HEK293T (cell line): ENCODE results near the gene AGAP1.

Experiments
- CTCF ChIA-PET: fragments of 350-600 bp; formaldehyde crosslinking; extraction: SDS; loops from one replicate; lab custom pipeline; 2021; ENCODE audit warnings: antibody characterized with exemption, inconsistent platforms; lab: Yijun Ruan, JAX
- POLR2A ChIA-PET: fragments of 350-600 bp; formaldehyde crosslinking; extraction: SDS; loops from one replicate; lab custom pipeline; 2020; ENCODE audit warnings: antibody characterized with exemption, inconsistent platforms; lab: Yijun Ruan, JAX
- DNase-seq: peaks from one replicate; pipeline ENCODE4 v3.0.0; 2012; ENCODE audit warnings: mixed read lengths; ENCODE audit errors: extremely low spot score
- ARNT ChIP-seq: fragments of 450-650 bp; IDR thresholded peaks from 2 replicates; pipeline ENCODE4 v1.6.1; 2017; ENCODE audit warnings: mild to moderate bottlenecking
- BHLHE40 ChIP-seq: fragments of 450-650 bp; IDR thresholded peaks from 2 replicates; pipeline ENCODE4 v1.6.1; 2016; ENCODE audit warnings: mild to moderate bottlenecking, moderate library complexity, borderline replicate concordance
- CTBP1 ChIP-seq: fragments of 450-650 bp; IDR thresholded peaks from 2 replicates; pipeline ENCODE4 v1.6.1; 2016; ENCODE audit warnings: borderline replicate concordance
- ELF4 ChIP-seq: fragments of 450-650 bp; IDR thresholded peaks from 2 replicates; pipeline ENCODE4 v1.6.1; 2017; ENCODE audit warnings: antibody characterized with exemption
- FOXA1 ChIP-seq: fragments of 450-650 bp; IDR thresholded peaks from 2 replicates; pipeline ENCODE4 v1.6.1; 2016; ENCODE audit warnings: mild to moderate bottlenecking
- FOXK2 ChIP-seq: fragments of 450-650 bp; IDR thresholded peaks from 2 replicates; pipeline ENCODE4 v1.6.1; 2016; ENCODE audit warnings: mild to moderate bottlenecking
- FOXM1 ChIP-seq: fragments of 450-650 bp; IDR thresholded peaks from 2 replicates; pipeline ENCODE4 v1.6.1; 2017; ENCODE audit warnings: mild to moderate bottlenecking, borderline replicate concordance
- HDGF ChIP-seq: fragments of 450-650 bp; IDR thresholded peaks from 2 replicates; pipeline ENCODE4 v1.6.1; 2017; ENCODE audit warnings: antibody characterized with exemption, borderline replicate concordance
- L3MBTL2 ChIP-seq: fragments of 450-650 bp; conservative IDR thresholded peaks from 2 replicates; pipeline ENCODE4 v1.6.1; 2016; ENCODE audit warnings: mild to moderate bottlenecking
- LEF1 ChIP-seq: fragments of 450-650 bp; IDR thresholded peaks from 2 replicates; pipeline ENCODE4 v1.6.1; 2017; ENCODE audit warnings: mild to moderate bottlenecking, borderline replicate concordance
- NFRKB ChIP-seq: fragments of 450-650 bp; IDR thresholded peaks from 2 replicates; pipeline ENCODE4 v1.6.1; 2016; ENCODE audit warnings: mild to moderate bottlenecking, moderate library complexity
- PKNOX1 ChIP-seq: fragments of 450-650 bp; IDR thresholded peaks from 2 replicates; pipeline ENCODE4 v1.6.1; 2016
- SP1 ChIP-seq: fragments of 450-650 bp; IDR thresholded peaks from 2 replicates; pipeline ENCODE4 v1.6.1; 2017
- SUZ12 ChIP-seq: fragments of 450-650 bp; IDR thresholded peaks from 2 replicates; pipeline ENCODE4 v1.6.1; 2016; ENCODE audit warnings: mild to moderate bottlenecking
- TARDBP ChIP-seq: fragments of 450-650 bp; IDR thresholded peaks from 2 replicates; pipeline ENCODE4 v1.6.1; 2016
- ZNF384 ChIP-seq: fragments of 450-650 bp; IDR thresholded peaks from 2 replicates; pipeline ENCODE4 v1.6.1; 2016

The AGAP1 gene

DNA sequence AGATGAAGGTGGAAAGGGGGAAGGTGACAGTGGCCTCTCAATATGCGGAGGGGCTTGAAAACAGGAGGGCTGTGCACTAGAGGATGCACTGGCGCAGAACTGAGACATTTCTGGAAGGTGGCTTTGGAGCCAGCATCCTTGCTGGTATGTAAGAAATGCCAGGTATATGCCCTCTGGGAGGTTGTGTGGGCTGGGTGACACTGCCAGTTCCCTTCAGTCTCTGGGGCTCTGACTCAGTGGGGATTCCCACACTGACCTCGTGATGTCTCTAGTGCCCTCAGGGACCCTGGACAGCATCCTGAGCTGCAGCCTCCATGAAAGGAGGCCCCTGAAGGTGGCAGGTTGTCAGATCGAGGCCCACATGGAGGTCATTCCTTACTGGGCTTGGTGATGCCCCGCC, 74.0 kb downstream of the AGAP1 start:
- DNase-seq, result no peak
- ChIA-PET CTCF (no interaction called here), POLR2A (no interaction called here)
- TF ChIP-seq SUZ12, result no peak
- no peak for TF ChIP-seq FOXM1
- no peak for TF ChIP-seq LEF1
- no peak for TF ChIP-seq BHLHE40
- TF ChIP-seq FOXA1, result no peak
- TF ChIP-seq PKNOX1, result no peak
- TF ChIP-seq NFRKB, result no peak
- TF ChIP-seq L3MBTL2, result no peak
- no peak for TF ChIP-seq ARNT
- no peak for TF ChIP-seq ZNF384
- TF ChIP-seq CTBP1, result no peak
- TF ChIP-seq FOXK2, result no peak
- no peak for TF ChIP-seq TARDBP
- TF ChIP-seq ELF4, result no peak
- TF ChIP-seq SP1, result no peak

- no peak for TF ChIP-seq HDGF
- TF ChIP-seq TARDBP, result no peak
- no peak for TF ChIP-seq ELF4
- no peak for TF ChIP-seq SUZ12
- TF ChIP-seq FOXM1, result no peak
- DNase-seq, result no peak
- ChIA-PET POLR2A (no interaction called here), CTCF (no interaction called here)
Measured at GRCh38 chr2:235568431-235568830, 74.6 kb downstream of the AGAP1 start.

GRCh38 chr2:235569837-235570236, 76.0 kb downstream of the AGAP1 start:
- ChIA-PET CTCF (no interaction called here), POLR2A (no interaction called here)
- no peak for DNase-seq
- TF ChIP-seq TARDBP, result no peak
- no peak for TF ChIP-seq FOXA1
- no peak for TF ChIP-seq PKNOX1
- TF ChIP-seq FOXM1, result no peak
- TF ChIP-seq HDGF, result no peak
- TF ChIP-seq ELF4, result no peak
- TF ChIP-seq BHLHE40, result no peak
- no peak for TF ChIP-seq NFRKB
- no peak for TF ChIP-seq LEF1
- TF ChIP-seq FOXK2, result no peak
- no peak for TF ChIP-seq ARNT
- TF ChIP-seq CTBP1, result no peak
- no peak for TF ChIP-seq SUZ12
- no peak for TF ChIP-seq SP1
- no peak for TF ChIP-seq ZNF384
- no peak for TF ChIP-seq L3MBTL2

DNA sequence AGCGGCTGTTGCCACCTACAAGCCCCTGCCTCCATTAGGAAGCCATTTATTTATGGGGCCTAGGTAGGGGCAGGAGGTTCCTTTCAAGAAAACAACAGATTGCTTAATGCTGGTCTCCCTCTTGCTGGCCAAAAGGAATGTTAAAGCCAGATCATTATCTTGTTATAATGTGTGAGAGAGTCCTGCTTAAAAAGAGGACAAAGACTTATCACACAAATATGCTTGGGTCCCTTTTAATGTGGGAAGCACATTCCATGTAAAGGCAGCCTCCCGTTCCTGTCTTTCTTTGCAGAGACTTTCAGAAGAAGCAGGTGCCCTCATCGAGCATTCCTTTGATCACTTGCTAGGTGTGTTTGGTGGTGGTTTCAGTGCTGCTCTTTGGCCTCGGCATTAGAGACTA, 76.4 kb downstream of the AGAP1 start:
- ChIA-PET CTCF (no interaction called here), POLR2A (no interaction called here)
- no peak for TF ChIP-seq ZNF384
- no peak for TF ChIP-seq ELF4
- TF ChIP-seq FOXA1, result no peak
- TF ChIP-seq BHLHE40, result no peak
- TF ChIP-seq ARNT, result no peak
- TF ChIP-seq PKNOX1, result no peak
- TF ChIP-seq FOXK2, result no peak
- no peak for TF ChIP-seq NFRKB
- no peak for TF ChIP-seq SUZ12
- TF ChIP-seq LEF1, result no peak
- no peak for TF ChIP-seq CTBP1
- TF ChIP-seq HDGF, result no peak
- DNase-seq, result no peak

DNA sequence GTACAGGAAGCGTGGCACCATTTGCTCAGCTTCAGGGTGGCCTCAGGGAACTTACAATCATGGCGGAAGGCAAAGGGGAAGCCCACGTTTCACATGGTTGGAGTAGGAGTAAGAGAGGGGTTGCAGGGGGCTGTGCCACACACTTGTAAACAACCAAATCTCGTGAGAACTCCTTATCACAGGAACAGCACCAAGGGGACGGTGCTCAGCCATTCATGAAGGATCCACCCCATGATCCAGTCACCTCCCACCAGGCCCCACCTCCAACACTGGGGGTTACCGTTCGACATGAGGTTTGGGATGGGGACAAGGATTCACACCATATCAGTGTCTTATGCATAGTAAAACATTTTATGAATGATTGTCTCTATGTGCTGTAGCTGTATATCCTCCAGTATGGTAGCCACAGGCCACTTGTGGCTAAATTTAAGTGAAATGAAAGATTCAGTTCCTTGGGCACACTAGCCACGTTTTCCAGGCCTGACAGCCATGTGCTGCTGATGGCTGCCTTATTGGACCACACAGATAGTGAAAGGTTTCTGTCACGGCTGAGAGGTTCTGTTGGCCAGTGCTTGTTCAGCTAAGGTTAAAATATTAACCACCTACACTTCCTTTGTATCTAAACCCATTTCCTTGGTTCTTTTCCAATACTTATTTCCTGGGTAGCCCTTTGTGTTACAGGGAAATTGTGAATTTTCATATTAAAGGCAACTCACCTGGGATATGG, 77.3 kb downstream of the AGAP1 start:
- DNase-seq, result no peak
- ChIA-PET CTCF (no interaction called here), POLR2A (no interaction called here)
- no peak for TF ChIP-seq SUZ12
- no peak for TF ChIP-seq L3MBTL2
- no peak for TF ChIP-seq FOXM1
- no peak for TF ChIP-seq TARDBP
- no peak for TF ChIP-seq SP1
- TF ChIP-seq CTBP1, result no peak
- TF ChIP-seq FOXK2, result no peak
- no peak for TF ChIP-seq ELF4
- TF ChIP-seq NFRKB, result no peak
- TF ChIP-seq LEF1, result no peak
- TF ChIP-seq FOXA1, result no peak
- no peak for TF ChIP-seq ARNT
- TF ChIP-seq BHLHE40, result no peak
- no peak for TF ChIP-seq HDGF

DNA sequence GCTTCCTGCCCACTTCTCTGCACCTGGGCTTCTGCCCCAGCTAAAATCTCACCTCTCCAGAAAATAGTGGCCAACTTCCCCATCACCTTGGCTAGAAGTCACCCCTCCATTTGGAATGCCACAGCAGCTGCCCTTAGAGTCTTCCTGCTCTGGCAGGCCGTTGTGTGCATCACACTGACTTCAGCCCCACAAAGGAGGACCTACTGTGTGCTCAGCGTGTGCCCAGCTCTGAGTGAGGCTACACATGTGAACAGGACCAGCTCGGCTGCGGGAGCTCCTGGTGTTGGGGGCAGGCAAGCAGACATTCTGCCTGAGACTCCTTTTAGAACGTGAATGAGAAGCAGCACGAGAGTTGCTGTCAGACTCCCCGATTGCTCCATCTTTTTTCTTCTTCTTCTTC, 78.7 kb downstream of the AGAP1 start:
- ChIA-PET POLR2A (no interaction called here), CTCF (no interaction called here)
- no peak for DNase-seq
- TF ChIP-seq SP1 (no peak), BHLHE40 (no peak), FOXM1 (no peak), ZNF384 (no peak), ARNT (no peak), FOXA1 (no peak), L3MBTL2 (no peak), CTBP1 (no peak), FOXK2 (no peak), TARDBP (no peak), ELF4 (no peak), PKNOX1 (no peak), SUZ12 (no peak), HDGF (no peak), NFRKB (no peak), LEF1 (no peak)
